ENCODE measurements around the gene KPNA1. TPM values are rescaled to one million over a fixed set of nuclear protein-coding genes. Genes with fewer than 3 reads are reported as not detected.
A peak's percentile ranks its signal among the peaks of the same experiment; 100 is the strongest.

Gene KPNA1
- total RNA-seq, 1 experiment from 2014 or later = 58.8 TPM

- TF ChIP-seq, protein P1, sequence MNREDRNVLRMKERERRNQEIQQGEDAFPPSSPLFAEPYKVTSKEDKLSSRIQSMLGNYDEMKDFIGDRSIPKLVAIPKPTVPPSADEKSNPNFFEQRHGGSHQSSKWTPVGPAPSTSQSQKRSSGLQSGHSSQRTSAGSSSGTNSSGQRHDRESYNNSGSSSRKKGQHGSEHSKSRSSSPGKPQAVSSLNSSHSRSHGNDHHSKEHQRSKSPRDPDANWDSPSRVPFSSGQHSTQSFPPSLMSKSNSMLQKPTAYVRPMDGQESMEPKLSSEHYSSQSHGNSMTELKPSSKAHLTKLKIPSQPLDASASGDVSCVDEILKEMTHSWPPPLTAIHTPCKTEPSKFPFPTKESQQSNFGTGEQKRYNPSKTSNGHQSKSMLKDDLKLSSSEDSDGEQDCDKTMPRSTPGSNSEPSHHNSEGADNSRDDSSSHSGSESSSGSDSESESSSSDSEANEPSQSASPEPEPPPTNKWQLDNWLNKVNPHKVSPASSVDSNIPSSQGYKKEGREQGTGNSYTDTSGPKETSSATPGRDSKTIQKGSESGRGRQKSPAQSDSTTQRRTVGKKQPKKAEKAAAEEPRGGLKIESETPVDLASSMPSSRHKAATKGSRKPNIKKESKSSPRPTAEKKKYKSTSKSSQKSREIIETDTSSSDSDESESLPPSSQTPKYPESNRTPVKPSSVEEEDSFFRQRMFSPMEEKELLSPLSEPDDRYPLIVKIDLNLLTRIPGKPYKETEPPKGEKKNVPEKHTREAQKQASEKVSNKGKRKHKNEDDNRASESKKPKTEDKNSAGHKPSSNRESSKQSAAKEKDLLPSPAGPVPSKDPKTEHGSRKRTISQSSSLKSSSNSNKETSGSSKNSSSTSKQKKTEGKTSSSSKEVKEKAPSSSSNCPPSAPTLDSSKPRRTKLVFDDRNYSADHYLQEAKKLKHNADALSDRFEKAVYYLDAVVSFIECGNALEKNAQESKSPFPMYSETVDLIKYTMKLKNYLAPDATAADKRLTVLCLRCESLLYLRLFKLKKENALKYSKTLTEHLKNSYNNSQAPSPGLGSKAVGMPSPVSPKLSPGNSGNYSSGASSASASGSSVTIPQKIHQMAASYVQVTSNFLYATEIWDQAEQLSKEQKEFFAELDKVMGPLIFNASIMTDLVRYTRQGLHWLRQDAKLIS (CRISPR knock-in tag; IDR thresholded peaks at IDR 0.05; ENCODE audit: borderline replicate concordance) = no peak
- TF ChIP-seq, protein P2, sequence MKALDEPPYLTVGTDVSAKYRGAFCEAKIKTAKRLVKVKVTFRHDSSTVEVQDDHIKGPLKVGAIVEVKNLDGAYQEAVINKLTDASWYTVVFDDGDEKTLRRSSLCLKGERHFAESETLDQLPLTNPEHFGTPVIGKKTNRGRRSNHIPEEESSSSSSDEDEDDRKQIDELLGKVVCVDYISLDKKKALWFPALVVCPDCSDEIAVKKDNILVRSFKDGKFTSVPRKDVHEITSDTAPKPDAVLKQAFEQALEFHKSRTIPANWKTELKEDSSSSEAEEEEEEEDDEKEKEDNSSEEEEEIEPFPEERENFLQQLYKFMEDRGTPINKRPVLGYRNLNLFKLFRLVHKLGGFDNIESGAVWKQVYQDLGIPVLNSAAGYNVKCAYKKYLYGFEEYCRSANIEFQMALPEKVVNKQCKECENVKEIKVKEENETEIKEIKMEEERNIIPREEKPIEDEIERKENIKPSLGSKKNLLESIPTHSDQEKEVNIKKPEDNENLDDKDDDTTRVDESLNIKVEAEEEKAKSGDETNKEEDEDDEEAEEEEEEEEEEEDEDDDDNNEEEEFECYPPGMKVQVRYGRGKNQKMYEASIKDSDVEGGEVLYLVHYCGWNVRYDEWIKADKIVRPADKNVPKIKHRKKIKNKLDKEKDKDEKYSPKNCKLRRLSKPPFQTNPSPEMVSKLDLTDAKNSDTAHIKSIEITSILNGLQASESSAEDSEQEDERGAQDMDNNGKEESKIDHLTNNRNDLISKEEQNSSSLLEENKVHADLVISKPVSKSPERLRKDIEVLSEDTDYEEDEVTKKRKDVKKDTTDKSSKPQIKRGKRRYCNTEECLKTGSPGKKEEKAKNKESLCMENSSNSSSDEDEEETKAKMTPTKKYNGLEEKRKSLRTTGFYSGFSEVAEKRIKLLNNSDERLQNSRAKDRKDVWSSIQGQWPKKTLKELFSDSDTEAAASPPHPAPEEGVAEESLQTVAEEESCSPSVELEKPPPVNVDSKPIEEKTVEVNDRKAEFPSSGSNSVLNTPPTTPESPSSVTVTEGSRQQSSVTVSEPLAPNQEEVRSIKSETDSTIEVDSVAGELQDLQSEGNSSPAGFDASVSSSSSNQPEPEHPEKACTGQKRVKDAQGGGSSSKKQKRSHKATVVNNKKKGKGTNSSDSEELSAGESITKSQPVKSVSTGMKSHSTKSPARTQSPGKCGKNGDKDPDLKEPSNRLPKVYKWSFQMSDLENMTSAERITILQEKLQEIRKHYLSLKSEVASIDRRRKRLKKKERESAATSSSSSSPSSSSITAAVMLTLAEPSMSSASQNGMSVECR (CRISPR knock-in tag; IDR thresholded peaks at IDR 0.05; ENCODE audit: borderline replicate concordance) = 0 out of 2 replicates have a peak, but pooled peaks have one; percentile 60
- TF ChIP-seq, protein P3, sequence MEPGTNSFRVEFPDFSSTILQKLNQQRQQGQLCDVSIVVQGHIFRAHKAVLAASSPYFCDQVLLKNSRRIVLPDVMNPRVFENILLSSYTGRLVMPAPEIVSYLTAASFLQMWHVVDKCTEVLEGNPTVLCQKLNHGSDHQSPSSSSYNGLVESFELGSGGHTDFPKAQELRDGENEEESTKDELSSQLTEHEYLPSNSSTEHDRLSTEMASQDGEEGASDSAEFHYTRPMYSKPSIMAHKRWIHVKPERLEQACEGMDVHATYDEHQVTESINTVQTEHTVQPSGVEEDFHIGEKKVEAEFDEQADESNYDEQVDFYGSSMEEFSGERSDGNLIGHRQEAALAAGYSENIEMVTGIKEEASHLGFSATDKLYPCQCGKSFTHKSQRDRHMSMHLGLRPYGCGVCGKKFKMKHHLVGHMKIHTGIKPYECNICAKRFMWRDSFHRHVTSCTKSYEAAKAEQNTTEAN (CRISPR knock-in tag; IDR thresholded peaks at IDR 0.05) = no peak
- TF ChIP-seq MAX (CRISPR knock-in tag; IDR thresholded peaks at IDR 0.05) = peak; percentile 88
- TF ChIP-seq, protein P4, sequence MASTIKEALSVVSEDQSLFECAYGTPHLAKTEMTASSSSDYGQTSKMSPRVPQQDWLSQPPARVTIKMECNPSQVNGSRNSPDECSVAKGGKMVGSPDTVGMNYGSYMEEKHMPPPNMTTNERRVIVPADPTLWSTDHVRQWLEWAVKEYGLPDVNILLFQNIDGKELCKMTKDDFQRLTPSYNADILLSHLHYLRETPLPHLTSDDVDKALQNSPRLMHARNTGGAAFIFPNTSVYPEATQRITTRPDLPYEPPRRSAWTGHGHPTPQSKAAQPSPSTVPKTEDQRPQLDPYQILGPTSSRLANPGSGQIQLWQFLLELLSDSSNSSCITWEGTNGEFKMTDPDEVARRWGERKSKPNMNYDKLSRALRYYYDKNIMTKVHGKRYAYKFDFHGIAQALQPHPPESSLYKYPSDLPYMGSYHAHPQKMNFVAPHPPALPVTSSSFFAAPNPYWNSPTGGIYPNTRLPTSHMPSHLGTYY (CRISPR knock-in tag; IDR thresholded peaks at IDR 0.05) = no peak
- no peak for TF ChIP-seq ATF6 (CRISPR knock-in tag; IDR thresholded peaks at IDR 0.05)
- no peak for TF ChIP-seq OVOL2 (CRISPR knock-in tag; IDR thresholded peaks at IDR 0.05; ENCODE audit: borderline replicate concordance)
- TF ChIP-seq ZNF232 (CRISPR knock-in tag; IDR thresholded peaks at IDR 0.05) = no peak
- TF ChIP-seq GTF2I (CRISPR knock-in tag; conservative IDR thresholded peaks at IDR 0.05) = no peak
- no peak for TF ChIP-seq ZNF121 (CRISPR knock-in tag; IDR thresholded peaks at IDR 0.05)
- no peak for TF ChIP-seq ZNF416 (CRISPR knock-in tag; IDR thresholded peaks at IDR 0.05)
- TF ChIP-seq, protein P5, sequence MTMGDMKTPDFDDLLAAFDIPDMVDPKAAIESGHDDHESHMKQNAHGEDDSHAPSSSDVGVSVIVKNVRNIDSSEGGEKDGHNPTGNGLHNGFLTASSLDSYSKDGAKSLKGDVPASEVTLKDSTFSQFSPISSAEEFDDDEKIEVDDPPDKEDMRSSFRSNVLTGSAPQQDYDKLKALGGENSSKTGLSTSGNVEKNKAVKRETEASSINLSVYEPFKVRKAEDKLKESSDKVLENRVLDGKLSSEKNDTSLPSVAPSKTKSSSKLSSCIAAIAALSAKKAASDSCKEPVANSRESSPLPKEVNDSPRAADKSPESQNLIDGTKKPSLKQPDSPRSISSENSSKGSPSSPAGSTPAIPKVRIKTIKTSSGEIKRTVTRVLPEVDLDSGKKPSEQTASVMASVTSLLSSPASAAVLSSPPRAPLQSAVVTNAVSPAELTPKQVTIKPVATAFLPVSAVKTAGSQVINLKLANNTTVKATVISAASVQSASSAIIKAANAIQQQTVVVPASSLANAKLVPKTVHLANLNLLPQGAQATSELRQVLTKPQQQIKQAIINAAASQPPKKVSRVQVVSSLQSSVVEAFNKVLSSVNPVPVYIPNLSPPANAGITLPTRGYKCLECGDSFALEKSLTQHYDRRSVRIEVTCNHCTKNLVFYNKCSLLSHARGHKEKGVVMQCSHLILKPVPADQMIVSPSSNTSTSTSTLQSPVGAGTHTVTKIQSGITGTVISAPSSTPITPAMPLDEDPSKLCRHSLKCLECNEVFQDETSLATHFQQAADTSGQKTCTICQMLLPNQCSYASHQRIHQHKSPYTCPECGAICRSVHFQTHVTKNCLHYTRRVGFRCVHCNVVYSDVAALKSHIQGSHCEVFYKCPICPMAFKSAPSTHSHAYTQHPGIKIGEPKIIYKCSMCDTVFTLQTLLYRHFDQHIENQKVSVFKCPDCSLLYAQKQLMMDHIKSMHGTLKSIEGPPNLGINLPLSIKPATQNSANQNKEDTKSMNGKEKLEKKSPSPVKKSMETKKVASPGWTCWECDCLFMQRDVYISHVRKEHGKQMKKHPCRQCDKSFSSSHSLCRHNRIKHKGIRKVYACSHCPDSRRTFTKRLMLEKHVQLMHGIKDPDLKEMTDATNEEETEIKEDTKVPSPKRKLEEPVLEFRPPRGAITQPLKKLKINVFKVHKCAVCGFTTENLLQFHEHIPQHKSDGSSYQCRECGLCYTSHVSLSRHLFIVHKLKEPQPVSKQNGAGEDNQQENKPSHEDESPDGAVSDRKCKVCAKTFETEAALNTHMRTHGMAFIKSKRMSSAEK (CRISPR knock-in tag; IDR thresholded peaks at IDR 0.05; ENCODE audit: borderline replicate concordance) = no peak
- no peak for TF ChIP-seq GABPB1 (CRISPR knock-in tag; IDR thresholded peaks at IDR 0.05)
- TF ChIP-seq ZNF138 (CRISPR knock-in tag; conservative IDR thresholded peaks at IDR 0.05) = no peak
- TF ChIP-seq KAT7 (CRISPR knock-in tag; IDR thresholded peaks at IDR 0.05; ENCODE audit: borderline replicate concordance) = no peak
- TF ChIP-seq CBFB (CRISPR knock-in tag; IDR thresholded peaks at IDR 0.05; ENCODE audit: low read depth) = no peak
- TF ChIP-seq JUN (CRISPR knock-in tag; IDR thresholded peaks at IDR 0.05) = peak; percentile 58; the same call in 1 of the 2 replicates
- 0 out of 2 replicates have a peak, but pooled peaks have one; percentile 15 for TF ChIP-seq ZBTB21 (CRISPR knock-in tag; IDR thresholded peaks at IDR 0.05; ENCODE audit: borderline replicate concordance)
Measured at GRCh38 chr3:122415762-122416654, 98.7 kb downstream of the KPNA1 start, which contains the start of gene WDR5B (continued).

All from WTC11 (cell line).